22Rv1 (cell line): ENCODE results near the gene SLC31A1.

Experiments used
- ZFX ChIP-seq: fragments of 450-650 bp; IDR thresholded peaks from 2 replicates; pipeline ENCODE4 v1.6.1; 2017; ENCODE audit warnings: antibody characterized with exemption, borderline replicate concordance
- TF ChIP-seq, protein P1 (sequence below): fragments of 450-650 bp; IDR thresholded peaks from 2 replicates; pipeline ENCODE4 v1.5.1; 2017; ENCODE audit warnings: mild to moderate bottlenecking

- TF ChIP-seq, protein P1, sequence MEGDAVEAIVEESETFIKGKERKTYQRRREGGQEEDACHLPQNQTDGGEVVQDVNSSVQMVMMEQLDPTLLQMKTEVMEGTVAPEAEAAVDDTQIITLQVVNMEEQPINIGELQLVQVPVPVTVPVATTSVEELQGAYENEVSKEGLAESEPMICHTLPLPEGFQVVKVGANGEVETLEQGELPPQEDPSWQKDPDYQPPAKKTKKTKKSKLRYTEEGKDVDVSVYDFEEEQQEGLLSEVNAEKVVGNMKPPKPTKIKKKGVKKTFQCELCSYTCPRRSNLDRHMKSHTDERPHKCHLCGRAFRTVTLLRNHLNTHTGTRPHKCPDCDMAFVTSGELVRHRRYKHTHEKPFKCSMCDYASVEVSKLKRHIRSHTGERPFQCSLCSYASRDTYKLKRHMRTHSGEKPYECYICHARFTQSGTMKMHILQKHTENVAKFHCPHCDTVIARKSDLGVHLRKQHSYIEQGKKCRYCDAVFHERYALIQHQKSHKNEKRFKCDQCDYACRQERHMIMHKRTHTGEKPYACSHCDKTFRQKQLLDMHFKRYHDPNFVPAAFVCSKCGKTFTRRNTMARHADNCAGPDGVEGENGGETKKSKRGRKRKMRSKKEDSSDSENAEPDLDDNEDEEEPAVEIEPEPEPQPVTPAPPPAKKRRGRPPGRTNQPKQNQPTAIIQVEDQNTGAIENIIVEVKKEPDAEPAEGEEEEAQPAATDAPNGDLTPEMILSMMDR: no peak
- TF ChIP-seq ZFX: no peak
Observed at GRCh38 chr9:113301548-113301947, 80.2 kb downstream of the SLC31A1 start.
